HL-60 (cell line): ENCODE data around the gene CCNC.

Experiments
- CTCF ChIP-seq: IDR thresholded peaks from one replicate; pipeline ENCODE4 v1.5.1; 2011; ENCODE audit warnings: low read length, control low read depth, inconsistent platforms; ENCODE audit not compliant: insufficient read depth
- GABPA ChIP-seq: IDR thresholded peaks from 2 replicates; pipeline ENCODE4 v1.6.1; 2012; ENCODE audit warnings: low read depth

DNA sequence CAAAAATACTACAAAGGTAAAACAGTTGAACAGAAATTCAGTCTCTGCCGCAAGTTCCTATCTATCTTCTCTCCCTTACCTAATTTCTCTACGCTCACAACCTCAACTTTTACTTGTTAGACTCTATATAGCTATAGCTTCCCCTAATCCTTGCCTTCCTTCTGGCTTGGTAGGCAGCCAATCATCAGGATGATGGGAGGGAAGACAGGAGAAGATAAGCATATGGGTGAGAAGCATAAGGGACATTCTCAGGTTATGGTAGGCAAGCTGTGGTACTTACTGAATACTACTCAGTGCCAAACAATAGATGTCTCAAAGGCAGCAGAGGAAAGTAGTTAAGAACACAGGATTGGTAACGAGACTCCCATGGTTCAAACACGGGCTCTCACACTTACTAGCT, 7.8 kb downstream of the CCNC start:
- TF ChIP-seq GABPA (no peak), CTCF (no peak)
